GM10266 (cell line): ENCODE data around the gene PDZRN4.

ENCODE experiments used
- DNase-seq: peaks from one replicate; pipeline ENCODE4 v3.0.0; 2012; ENCODE audit errors: extremely low spot score
- CTCF ChIP-seq: IDR thresholded peaks from 2 replicates; pipeline ENCODE4 v1.5.1; 2012; ENCODE audit warnings: mild to moderate bottlenecking, low read depth; ENCODE audit not compliant: control insufficient read depth, insufficient read depth; ENCODE audit errors: missing control alignments

The PDZRN4 gene

DNA sequence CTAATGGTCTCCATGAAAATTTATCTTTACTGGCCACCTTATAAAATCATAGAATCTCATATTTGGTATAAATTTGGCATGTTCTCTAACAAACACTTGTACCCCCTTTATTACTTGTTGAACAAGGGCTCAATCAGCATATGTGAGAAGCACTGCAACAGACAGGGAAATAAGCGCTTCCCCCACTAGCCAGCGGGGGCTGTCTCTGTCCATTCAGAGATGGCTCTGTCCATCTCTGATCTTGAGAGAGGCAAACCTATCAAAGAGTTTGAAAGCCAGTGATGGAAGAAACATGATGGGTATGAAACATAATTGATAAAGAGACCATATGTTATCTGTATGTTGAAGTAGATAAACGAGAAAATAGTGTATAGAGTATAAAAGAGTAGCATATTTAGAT lies 326.8 kb downstream of the PDZRN4 start:
- TF ChIP-seq CTCF, result peak; percentile 3
- DNase-seq, result no peak

DNA sequence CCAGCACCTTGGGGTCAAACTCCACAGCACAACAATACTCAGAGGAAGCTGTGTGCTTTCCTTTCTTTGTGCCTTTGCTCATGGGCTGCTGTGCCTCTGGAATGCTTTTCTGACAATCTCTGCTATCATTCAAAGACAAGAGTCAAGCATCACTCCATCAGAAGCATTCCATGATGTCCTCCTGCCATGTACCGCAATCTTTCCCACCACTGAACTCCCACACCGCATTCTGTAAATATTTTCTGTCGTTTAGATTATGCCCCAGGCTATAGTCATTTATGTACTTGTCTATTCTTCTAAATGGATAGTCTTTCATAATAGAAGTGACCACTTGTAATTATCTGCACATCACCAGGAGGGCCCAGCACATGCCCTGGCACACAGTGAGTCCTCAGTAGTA lies 327.8 kb downstream of the PDZRN4 start:
- DNase-seq, result no peak
- no peak for TF ChIP-seq CTCF

- TF ChIP-seq CTCF, result no peak
Measured at GRCh38 chr12:41520869-41521268, 332.7 kb downstream of the PDZRN4 start.

GRCh38 chr12:41521872-41522379 lies 333.8 kb downstream of the PDZRN4 start:
- peak; percentile 23 for DNase-seq
- no peak for TF ChIP-seq CTCF

More at GRCh38 chr12:41520869-41521268, 332.7 kb downstream of the PDZRN4 start:
- no peak for DNase-seq

DNA sequence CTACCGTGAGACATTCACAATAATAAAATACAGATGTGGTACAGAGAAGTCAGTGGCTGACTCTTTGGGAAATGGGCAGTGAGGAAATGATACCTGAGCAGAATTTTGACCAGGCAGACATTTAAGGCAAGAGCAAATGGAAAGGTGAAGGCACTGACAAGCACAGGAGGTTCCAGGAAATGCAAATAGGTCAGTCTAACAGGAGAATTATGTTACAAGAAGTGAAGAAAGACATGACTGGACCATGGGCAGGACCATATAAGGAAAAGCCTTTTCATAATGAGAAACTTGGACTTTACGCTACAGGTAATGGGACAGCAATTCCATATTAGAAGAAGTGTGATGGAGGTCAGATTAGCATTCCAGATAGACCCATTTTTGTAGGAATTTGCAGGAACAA lies 338.9 kb downstream of the PDZRN4 start:
- no peak for TF ChIP-seq CTCF
- no peak for DNase-seq

GRCh38 chr12:41527534-41528116 lies 339.5 kb downstream of the PDZRN4 start:
- no peak for DNase-seq
- TF ChIP-seq CTCF, result no peak

- no peak for TF ChIP-seq CTCF
- no peak for DNase-seq
Measured at GRCh38 chr12:41528874-41529273, 340.8 kb downstream of the PDZRN4 start.
